ENCODE data around the gene TMEM50B. TPM values are rescaled to one million over a fixed set of nuclear protein-coding genes. Genes with fewer than 3 reads are reported as not detected.

TMEM50B gene
- total and polyA plus RNA-seq, 2 experiments from 2014 or later, result 73.1 to 88.0 TPM

- no peaks in the 10 kb centered on the region for H3K9me3 ChIP-seq (ENCODE audit: low read depth)
- H3K27me3 ChIP-seq, result no peaks in the 10 kb centered on the region
- no peak overlapping the region for H3K4me2 ChIP-seq
- H4K20me1 ChIP-seq (ENCODE audit: insufficient read depth, poor library complexity, severe bottlenecking), result peaks cover 12% of the 10 kb centered on the region
- no peak for DNase-seq (ENCODE audit: low spot score)
- TF ChIP-seq EZH2phosphoT487 (IDR thresholded peaks at IDR 0.05; ENCODE audit: low read depth, severe bottlenecking, unreplicated experiment) (no peak), CTCF (IDR thresholded peaks at IDR 0.05; ENCODE audit: poor library complexity) (no peak), EZH2 (IDR thresholded peaks at IDR 0.05; ENCODE audit: borderline replicate concordance) (no peak)
- no peaks in the 10 kb centered on the region for H3K9me2 ChIP-seq (replicated peaks; ENCODE audit: insufficient read depth)
- no peaks in the 10 kb centered on the region for H3K36me3 ChIP-seq (replicated peaks; ENCODE audit: insufficient read depth, low read depth)
- H3K79me2 ChIP-seq, result peaks cover 32% of the 10 kb centered on the region
- H3K4me1 ChIP-seq (ENCODE audit: insufficient read depth), result peaks cover 14% of the 10 kb centered on the region
- 87% methylated on average over 6 of the region's 6 CpGs for WGBS (ENCODE audit: low lambda C conversion rate, missing lambda C conversion rate)
- no peak overlapping the region for H2AFZ ChIP-seq
- no peak overlapping the region for H3K4me3 ChIP-seq
- no peak overlapping the region for H3K27ac ChIP-seq
Observed at GRCh38 chr21:33401630-33401992, 78.2 kb downstream of the TMEM50B start.

Other genes with a start within 250 kb of the TMEM50B start
- gene IL10RB, start 213.6 kb downstream of the TMEM50B start, total RNA-seq, result 27.1 and 30.2 TPM in 2 replicates
- gene IL10RB, start 213.6 kb downstream of the TMEM50B start, polyA plus RNA-seq, result 23.4 and 29.2 TPM in 2 replicates
- 23.1 and 26.9 TPM in 2 replicates for gene IFNAR1, start 155.0 kb downstream of the TMEM50B start, total RNA-seq
- 29.0 and 33.4 TPM in 2 replicates for gene IFNAR1, start 155.0 kb downstream of the TMEM50B start, polyA plus RNA-seq
- 53.4 and 66.8 TPM in 2 replicates for gene IFNGR2, start 76.6 kb downstream of the TMEM50B start, total RNA-seq
- 60.2 and 66.7 TPM in 2 replicates for gene IFNGR2, start 76.6 kb downstream of the TMEM50B start, polyA plus RNA-seq
- gene DNAJC28, start 11.7 kb upstream of the TMEM50B start, total RNA-seq, result 3.8 and 5.8 TPM in 2 replicates
- 1.2 and 2.0 TPM in 2 replicates for gene DNAJC28, start 11.7 kb upstream of the TMEM50B start, polyA plus RNA-seq
- gene GART, start 62.1 kb upstream of the TMEM50B start, total RNA-seq, result 83.3 and 99.6 TPM in 2 replicates
- 41.6 TPM in 2 replicates for gene GART, start 62.1 kb upstream of the TMEM50B start, polyA plus RNA-seq
- 154 and 181 TPM in 2 replicates for gene SON, start 63.1 kb upstream of the TMEM50B start, total RNA-seq
- 358 and 454 TPM in 2 replicates for gene SON, start 63.1 kb upstream of the TMEM50B start, polyA plus RNA-seq
- gene DONSON, start 108.7 kb upstream of the TMEM50B start, total RNA-seq, result 15.1 and 15.9 TPM in 2 replicates
- 17.1 and 23.2 TPM in 2 replicates for gene DONSON, start 108.7 kb upstream of the TMEM50B start, polyA plus RNA-seq
- 14.6 and 29.7 TPM in 2 replicates for gene CRYZL1, start 161.8 kb upstream of the TMEM50B start, total RNA-seq
- gene CRYZL1, start 161.8 kb upstream of the TMEM50B start, polyA plus RNA-seq, result 41.5 and 49.8 TPM in 2 replicates
- 46.0 and 46.1 TPM in 2 replicates for gene ITSN1, start 162.5 kb upstream of the TMEM50B start, total RNA-seq
- 43.6 and 44.9 TPM in 2 replicates for gene ITSN1, start 162.5 kb upstream of the TMEM50B start, polyA plus RNA-seq

Measured in hepatocyte (in vitro differentiated cells).